Loucy (cell line): ENCODE measurements around the gene BNIP3.

Experiments used
- H2AFZ ChIP-seq: fragments of 200-600 bp; sonication (generic); 2 replicates; pipeline ENCODE4 v1.6.0; 2016; ENCODE audit warnings: antibody characterized with exemption, mild to moderate bottlenecking, low read length, moderate library complexity
- H3F3A ChIP-seq: fragments of 200-600 bp; 2 replicates; pipeline ENCODE4 v1.6.0; 2016; ENCODE audit warnings: antibody characterized with exemption, low read depth, mild to moderate bottlenecking
- H3K27me3 ChIP-seq: fragments of 200-600 bp; sonication (generic); 2 replicates; pipeline ENCODE4 v1.6.1; 2014; ENCODE audit warnings: low read length, mild to moderate bottlenecking; ENCODE audit not compliant: insufficient read depth, poor library complexity, severe bottlenecking
- H3K36me3 ChIP-seq: fragments of 200-600 bp; sonication (generic); 2 replicates; pipeline ENCODE4 v1.6.1; 2016; ENCODE audit warnings: low read length; ENCODE audit not compliant: insufficient read depth
- H3K4me1 ChIP-seq: fragments of 200-600 bp; sonication (generic); 2 replicates; pipeline ENCODE4 v1.5.1; 2014; ENCODE audit warnings: low read length, mild to moderate bottlenecking; ENCODE audit not compliant: insufficient read depth, poor library complexity, severe bottlenecking
- H3K4me2 ChIP-seq: fragments of 200-600 bp; sonication (generic); 2 replicates; pipeline ENCODE4 v1.6.0; 2014; ENCODE audit warnings: antibody characterized with exemption, low read length, low read depth, mild to moderate bottlenecking; ENCODE audit not compliant: poor library complexity, severe bottlenecking
- H3K4me3 ChIP-seq: fragments of 200-600 bp; sonication (generic); 2 replicates; pipeline ENCODE4 v1.5.1; 2014; ENCODE audit warnings: low read length, mild to moderate bottlenecking, mixed read lengths; ENCODE audit not compliant: poor library complexity, severe bottlenecking
- H3K79me2 ChIP-seq: fragments of 200-600 bp; sonication (generic); 2 replicates; pipeline ENCODE4 v1.6.1; 2014; ENCODE audit warnings: low read length; ENCODE audit not compliant: insufficient read depth
- H3K9ac ChIP-seq: fragments of 200-600 bp; sonication (generic); 2 replicates; pipeline ENCODE4 v1.6.0; 2014; ENCODE audit warnings: mild to moderate bottlenecking, low read depth, low read length, moderate library complexity; ENCODE audit not compliant: poor library complexity, severe bottlenecking
- H3K9me2 ChIP-seq: fragments of 200-600 bp; sonication (generic); replicated peaks from 2 replicates; pipeline ENCODE4 v1.6.1; 2016; ENCODE audit warnings: low read depth, low read length, mixed read lengths
- H3K9me3 ChIP-seq: fragments of 200-600 bp; sonication (generic); 2 replicates; pipeline ENCODE4 v1.6.1; 2014; ENCODE audit warnings: mild to moderate bottlenecking, antibody characterized with exemption, low read length, low read depth; ENCODE audit not compliant: insufficient read depth
- H4K20me1 ChIP-seq: fragments of 200-600 bp; sonication (generic); 2 replicates; pipeline ENCODE4 v1.6.0; 2014; ENCODE audit warnings: antibody characterized with exemption, low read length, mild to moderate bottlenecking; ENCODE audit not compliant: insufficient read depth, poor library complexity, severe bottlenecking
- CTCF ChIP-seq: fragments of 200-600 bp; sonication (generic); conservative IDR thresholded peaks from 2 replicates; pipeline ENCODE4 v1.5.1; 2014; ENCODE audit warnings: mild to moderate bottlenecking, antibody characterized with exemption, low read length
- EZH2phosphoT487 ChIP-seq: fragments of 200-600 bp; IDR thresholded peaks from 2 replicates; pipeline ENCODE4 v1.6.1; 2018; ENCODE audit warnings: antibody characterized with exemption, mild to moderate bottlenecking, moderate library complexity, borderline replicate concordance

BNIP3 gene

GRCh38 chr10:131980761-131981428 is 828 bp downstream of the BNIP3 start:
- Histone ChIP-seq H3K9me2 (no peaks in the 10 kb centered on the region), H4K20me1 (no peaks in the 10 kb centered on the region), H3K9me3 (no peaks in the 10 kb centered on the region), H3K79me2 (no peaks in the 10 kb centered on the region), H3K4me3 (no peak overlapping the region), H2AFZ (no peak overlapping the region), H3K27me3 (no peaks in the 10 kb centered on the region), H3K4me2 (no peak overlapping the region), H3F3A (no peaks in the 10 kb centered on the region), H3K4me1 (no peaks in the 10 kb centered on the region), H3K36me3 (no peaks in the 10 kb centered on the region), H3K9ac (no peak overlapping the region)
- no peak for TF ChIP-seq EZH2phosphoT487
- no peak for TF ChIP-seq CTCF

GRCh38 chr10:131980321-131980720 is 1.4 kb downstream of the BNIP3 start:
- H3K9me2 ChIP-seq, result no peaks in the 10 kb centered on the region
- H3K4me2 ChIP-seq, result no peak overlapping the region
- H4K20me1 ChIP-seq, result no peaks in the 10 kb centered on the region
- no peaks in the 10 kb centered on the region for H3K79me2 ChIP-seq
- no peak overlapping the region for H2AFZ ChIP-seq
- no peak overlapping the region for H3K4me3 ChIP-seq
- no peaks in the 10 kb centered on the region for H3K36me3 ChIP-seq
- TF ChIP-seq EZH2phosphoT487 (no peak), CTCF (no peak)
- no peaks in the 10 kb centered on the region for H3K9me3 ChIP-seq
- H3F3A ChIP-seq, result no peaks in the 10 kb centered on the region
- no peaks in the 10 kb centered on the region for H3K27me3 ChIP-seq
- H3K4me1 ChIP-seq, result no peaks in the 10 kb centered on the region
- H3K9ac ChIP-seq, result no peak overlapping the region

- Histone ChIP-seq H4K20me1 (no peaks in the 10 kb centered on the region), H3K4me3 (no peak overlapping the region), H3K79me2 (no peaks in the 10 kb centered on the region), H3K27me3 (no peaks in the 10 kb centered on the region), H3F3A (no peaks in the 10 kb centered on the region), H3K9me3 (no peaks in the 10 kb centered on the region), H3K9ac (no peak overlapping the region), H3K4me2 (no peak overlapping the region), H3K9me2 (no peaks in the 10 kb centered on the region), H3K4me1 (no peaks in the 10 kb centered on the region), H2AFZ (no peak overlapping the region), H3K36me3 (no peaks in the 10 kb centered on the region)
- TF ChIP-seq EZH2phosphoT487, result no peak
- no peak for TF ChIP-seq CTCF
These were observed 1.9 kb downstream of the BNIP3 start for GRCh38 chr10:131979821-131980270.
